Left colon (tissue), 2 donors: ENCODE measurements around the gene ARMC6. TPM values are rescaled to one million over a fixed set of nuclear protein-coding genes. Genes with fewer than 3 reads are reported as not detected.
"Not testable (repeated sequence)": the region's sequence is repeated elsewhere in the genome, so short reads cannot be mapped to it uniquely, and the experiment has no call there.

Source experiments
- ATAC-seq: fragments of 200-7000 bp; cut with Tn5 transposase; one replicate; pipeline ENCODE4 v1.9.1; 2020; ENCODE audit warnings: mild to moderate bottlenecking, moderate library complexity
- DNase-seq, 2 donors: peaks; one replicate each; pipeline ENCODE4 v3.0.0-alpha.2; 2020
- intact Hi-C, 2 donors: fragments of 100-400 bp; cut with DNase I in 1 of 2; cut with micrococcal nuclease in 1 of 2; formaldehyde crosslinking; loops; one replicate each; pipeline versions ENCODE4 v1.11.2 to v1.14.0; 2022; cut with DNase I, micrococcal nuclease
- total RNA-seq, 2 donors: library from RNA; stranded (reverse); fragmentation: NEBNext Ultra II Directional; extraction: Animal tissue kit (Norgen Biotek cat#: 25700); gene quantifications; one replicate each; pipeline ENCODE4 v1.2.1, GENCODE V29; 2021
- donor health status: DM: no; HTN: no; CAD: no.
- donor health status: DM: yes; HTN: yes; CAD: no.

ARMC6 gene
- total RNA-seq, 2 donors from 2014 or later = 17.8 to 20.8 TPM

DNA sequence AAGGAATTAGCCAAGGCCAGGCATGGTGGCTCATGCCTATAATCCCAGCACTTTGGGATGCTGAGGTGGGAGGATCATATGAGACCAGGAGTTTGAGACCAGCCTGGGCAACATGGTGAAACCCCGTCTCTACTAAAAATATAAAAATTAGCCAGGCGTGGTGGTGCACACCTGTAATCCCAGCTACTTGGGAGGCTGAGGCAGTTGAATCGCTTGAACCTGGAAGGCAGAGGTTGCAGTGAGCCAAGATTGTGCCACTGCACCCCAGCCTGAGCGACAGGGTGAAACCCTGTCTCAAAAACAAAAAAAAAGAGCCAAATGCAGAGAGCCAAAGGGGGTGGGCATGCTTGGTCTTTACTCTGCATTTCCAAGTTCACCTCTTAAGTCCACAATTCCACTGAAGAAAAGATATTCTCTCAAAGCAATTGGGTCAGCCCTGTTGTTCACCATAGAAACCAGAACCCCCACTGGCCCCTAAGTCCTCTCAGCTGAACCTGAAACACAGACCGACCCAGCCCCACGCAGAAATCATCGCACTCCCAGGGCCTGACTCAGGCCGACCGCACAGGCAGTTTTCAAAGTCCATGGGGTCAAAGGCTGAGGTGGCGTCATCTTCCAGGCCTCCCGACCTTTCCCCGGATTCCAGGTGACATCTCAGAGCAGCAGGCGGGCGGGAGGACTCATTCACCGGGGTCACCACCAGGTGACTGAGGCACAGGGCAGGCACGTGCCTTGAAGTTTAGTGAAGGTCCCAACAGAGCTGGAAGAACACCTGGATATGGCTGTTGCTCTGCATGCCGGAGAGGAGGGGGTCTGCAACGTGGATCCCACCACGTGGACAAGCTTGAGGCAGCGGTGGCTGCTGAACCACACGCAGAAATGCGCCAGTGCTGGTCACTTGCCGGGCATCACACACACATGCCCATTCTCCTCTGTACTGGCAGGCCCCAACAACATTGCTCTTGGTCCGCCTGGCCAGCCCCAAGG, 63.5 kb downstream of the ARMC6 start:
- ATAC-seq (peak; percentile 95), DNase-seq (peak; percentile 40 to 52)
- intact Hi-C loops = no loop called here

DNA sequence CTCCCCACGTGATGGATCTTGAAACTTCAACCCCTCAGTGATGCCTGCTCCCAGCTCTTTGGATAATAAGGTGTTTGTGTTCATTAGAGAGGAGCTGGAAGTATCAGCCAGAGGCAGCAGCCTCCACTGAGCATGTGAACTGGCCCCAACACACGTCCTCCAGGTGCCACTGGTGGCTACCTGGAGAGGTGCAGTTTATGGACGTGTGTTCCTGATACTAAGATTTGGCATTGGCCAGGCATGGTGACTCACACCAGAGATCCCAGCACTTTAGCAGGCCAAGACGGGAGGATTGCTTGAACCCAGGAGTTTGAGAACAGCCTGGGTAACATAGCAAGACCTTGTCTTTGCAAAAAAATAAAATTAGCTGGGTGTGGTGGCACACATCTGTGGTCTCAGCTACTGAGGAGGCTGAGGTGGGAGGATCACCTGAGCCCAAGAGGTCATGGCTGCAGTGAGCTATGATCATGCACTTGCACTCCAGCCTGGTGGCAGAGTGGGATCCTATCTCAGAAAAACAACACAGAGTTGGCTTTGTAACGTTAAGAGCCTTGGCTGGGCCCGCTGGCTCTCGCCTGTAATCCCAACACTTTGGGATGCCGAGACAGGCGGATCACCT, 64.8 kb downstream of the ARMC6 start:
- ATAC-seq (no peak), DNase-seq (no peak)
- intact Hi-C loops = no loop called here

DNA sequence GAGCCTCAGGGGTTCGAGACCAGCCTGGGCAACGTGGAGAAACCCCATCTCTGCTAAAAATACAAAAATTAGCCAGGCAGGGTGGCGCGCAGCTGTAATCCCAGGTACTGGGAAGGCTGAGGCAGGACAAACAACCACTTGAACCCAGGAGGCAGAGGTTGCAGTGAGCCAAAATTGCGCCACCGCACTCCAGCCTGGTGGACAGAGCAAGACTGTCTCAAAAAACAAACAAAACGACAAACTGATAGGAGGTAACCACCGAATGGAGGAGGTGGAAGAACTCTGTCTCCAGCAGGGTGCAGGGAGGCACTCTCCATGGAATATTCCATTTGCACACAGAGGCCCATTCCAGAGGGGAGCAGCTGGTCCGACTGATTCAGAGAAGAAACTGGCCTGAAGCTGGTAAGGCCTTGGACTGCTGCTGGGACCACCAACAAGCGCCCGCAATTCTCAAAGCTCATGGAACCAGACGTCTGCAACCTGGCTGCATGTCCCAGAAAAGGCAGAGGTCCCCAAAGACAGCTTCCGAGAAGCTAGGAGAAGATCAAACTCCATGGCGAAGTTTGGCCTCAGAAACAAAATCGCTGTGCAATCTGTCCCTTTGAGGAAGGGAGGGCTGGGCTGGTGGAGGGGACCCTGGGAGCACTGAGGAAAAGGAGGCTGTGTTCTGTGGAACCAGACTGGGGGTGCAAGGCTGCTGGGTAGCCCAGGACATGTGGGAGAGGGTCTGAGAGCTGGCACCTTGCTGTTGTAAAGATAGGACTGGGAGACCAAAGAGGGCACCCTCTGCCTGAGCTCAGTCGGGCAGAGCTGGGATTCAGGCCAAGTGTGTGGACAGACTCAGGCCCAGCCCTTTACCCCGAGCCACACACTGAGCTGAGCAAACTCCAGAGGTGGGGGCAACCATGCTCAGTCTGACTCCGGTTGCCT, 65.6 kb downstream of the ARMC6 start:
- ATAC-seq = peak; percentile 23
- intact Hi-C loops = no loop called here
- no peak for DNase-seq

DNA sequence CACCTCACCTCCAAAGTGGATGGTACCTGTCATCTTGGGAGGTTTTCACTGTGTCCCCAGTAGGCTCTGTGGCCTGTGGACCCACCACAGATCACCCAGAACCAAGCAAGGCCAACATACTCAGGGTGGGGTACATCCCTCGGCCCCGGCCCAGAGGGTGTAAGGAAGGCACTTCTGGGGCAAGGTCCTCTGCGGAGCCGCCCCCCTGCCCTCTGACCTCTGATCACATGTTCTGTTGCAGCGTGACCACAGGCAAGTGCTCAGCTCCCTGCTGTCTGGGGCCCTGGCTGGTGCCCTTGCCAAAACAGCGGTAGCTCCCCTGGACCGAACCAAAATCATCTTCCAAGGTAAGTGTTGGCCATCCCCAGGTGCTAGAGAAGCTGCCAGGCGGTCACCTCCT, 68.1 kb downstream of the ARMC6 start:
- no peak for DNase-seq
- intact Hi-C loops = no loop called here
- no peak for ATAC-seq

DNA sequence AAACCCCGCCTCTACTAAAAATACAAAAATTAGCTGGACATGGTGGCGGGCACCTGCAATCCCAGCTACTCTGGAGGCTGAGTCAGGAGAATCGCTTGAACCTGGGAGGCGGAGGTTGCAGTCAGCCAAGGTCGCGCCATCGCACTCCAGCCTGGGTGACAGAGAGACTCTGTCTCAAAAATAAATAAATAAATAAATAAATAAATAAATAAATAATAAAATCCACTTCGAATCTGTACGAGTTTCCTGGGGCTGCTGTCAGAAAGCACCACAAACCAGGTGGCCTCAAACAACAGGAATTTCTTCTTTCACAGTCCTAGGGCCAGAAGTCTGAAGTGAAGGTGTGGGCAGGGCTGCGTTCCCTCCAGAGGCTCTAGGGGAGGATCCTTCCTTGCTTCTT, 69.2 kb downstream of the ARMC6 start:
- ATAC-seq, DNase-seq, intact Hi-C loops: not testable (repeated sequence)

DNA sequence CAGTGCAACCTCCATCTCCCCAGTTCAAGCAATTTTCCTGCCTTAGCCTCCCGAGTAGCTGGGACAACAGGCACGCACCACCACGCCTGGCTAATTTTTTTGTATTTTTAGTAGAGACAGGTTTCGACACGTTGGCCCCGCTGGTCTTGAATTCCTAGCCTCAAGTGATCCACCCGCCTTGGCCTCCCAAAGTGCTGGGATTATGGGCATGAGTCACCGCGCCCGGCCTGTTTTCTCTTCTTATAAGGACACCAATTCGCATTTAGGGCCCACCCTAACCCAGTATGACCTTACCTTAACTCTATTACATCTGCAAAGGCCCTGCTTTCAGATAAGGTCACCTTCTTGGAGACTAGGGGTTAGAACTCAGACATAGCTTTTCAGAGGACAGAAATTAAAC, 69.8 kb downstream of the ARMC6 start:
- DNase-seq (no peak), ATAC-seq (no peak)
- intact Hi-C loops = no loop called here

DNA sequence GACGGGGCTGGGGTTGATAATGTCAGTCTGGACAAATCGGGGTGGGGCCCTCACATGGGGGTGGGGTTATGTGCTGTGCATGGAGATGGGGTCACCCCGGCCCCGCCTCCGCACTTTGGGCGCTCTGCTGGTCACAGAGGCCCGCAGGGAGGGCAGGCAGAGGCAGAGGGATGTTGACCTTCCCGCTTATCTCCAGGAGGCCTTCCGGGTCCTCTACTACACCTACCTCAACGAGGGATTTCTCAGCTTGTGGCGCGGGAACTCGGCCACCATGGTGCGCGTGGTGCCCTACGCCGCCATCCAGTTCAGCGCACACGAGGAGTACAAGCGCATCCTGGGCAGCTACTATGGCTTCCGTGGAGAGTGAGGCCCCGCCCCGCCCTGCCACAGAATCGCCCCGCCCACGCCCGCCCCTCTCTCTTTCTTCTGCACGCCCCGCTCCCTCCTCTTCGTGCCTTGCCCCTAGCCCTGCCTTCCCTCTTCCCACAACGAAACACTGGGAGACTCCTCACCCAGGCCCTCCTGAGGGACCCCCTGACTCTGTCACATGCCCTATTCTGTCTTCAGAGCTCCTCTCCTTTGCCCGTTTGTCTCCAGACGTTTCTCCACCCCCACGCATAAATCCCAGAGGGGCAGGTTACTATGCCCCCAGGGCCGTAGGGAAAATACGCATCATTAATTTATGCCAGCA, 72.1 kb downstream of the ARMC6 start:
- ATAC-seq (peak; percentile 83), DNase-seq (peak; percentile 69 to 81)
- intact Hi-C loops = no loop called here

DNA sequence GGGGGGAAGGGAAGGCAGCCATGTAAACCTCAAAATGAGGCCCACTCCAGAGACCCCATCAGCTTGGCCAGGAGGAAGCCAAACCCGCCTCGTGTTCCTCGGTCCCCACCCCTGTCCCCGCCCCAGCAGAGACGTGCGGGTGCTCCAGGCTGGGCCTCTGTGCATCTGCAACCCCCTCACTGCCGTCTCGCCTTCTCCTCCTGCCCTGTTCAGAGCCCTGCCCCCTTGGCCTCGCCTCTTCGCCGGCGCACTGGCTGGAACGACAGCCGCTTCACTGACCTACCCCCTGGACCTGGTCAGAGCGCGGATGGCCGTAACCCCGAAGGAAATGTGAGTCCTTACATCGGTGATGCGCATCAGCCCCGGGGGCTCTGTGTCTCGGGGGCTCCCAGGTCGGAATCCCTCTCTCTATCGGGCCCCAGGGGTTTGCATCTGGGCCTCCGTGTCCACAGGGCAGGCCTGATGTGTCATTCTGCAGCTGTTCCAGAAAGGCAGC, 72.7 kb downstream of the ARMC6 start:
- DNase-seq (peak in 1 of 2 donors; percentile 22), ATAC-seq (peak; percentile 35)
- intact Hi-C loops = no loop called here

DNA sequence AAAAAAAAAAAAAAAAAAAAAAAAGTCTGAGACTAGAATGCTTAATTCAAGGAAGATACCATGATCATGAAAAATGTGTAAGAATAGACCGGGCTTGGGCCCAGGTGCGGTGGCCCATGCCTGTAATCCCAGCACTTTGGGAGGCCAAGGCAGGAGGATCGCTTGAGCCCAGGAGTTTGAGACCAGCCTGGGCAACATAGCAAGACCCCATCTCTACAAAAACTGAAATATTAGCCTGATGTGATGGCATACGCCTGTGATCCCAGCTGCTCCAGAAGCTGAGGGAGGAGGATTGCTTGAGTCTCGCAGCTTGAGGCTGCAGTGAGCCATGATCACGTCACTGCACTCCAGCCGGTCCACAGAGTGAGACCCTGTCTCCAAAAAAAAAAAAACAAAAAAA, 73.5 kb downstream of the ARMC6 start:
- ATAC-seq, intact Hi-C loops, DNase-seq: not testable (repeated sequence)

DNA sequence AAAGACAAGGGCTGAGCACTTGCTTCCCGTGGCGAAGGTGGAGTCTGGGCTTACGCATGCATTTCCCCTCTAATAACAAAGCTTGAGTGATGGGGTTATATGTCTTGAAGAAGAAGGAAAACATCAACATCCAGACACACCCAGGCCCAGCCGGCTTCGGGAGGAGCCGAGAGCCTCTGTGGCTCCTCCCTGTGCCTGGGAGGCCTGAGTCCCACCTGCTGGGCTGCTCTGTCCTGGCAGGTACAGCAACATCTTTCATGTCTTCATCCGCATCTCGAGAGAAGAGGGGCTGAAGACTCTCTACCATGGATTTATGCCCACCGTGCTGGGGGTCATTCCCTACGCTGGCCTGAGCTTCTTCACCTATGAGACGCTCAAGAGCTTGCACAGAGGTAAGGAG, 74.3 kb downstream of the ARMC6 start:
- DNase-seq (no peak), ATAC-seq (no peak)
- intact Hi-C loops = no loop called here

Other genes with a start within 250 kb of the ARMC6 start
- not detected for gene COMP, start 242.3 kb upstream of the ARMC6 start, total RNA-seq
- gene UPF1, start 201.6 kb upstream of the ARMC6 start, total RNA-seq = 10 to 100 TPM; 67.6 to 81.8 TPM
- gene CERS1, start 137.4 kb upstream of the ARMC6 start, total RNA-seq = under 1 TPM; 0.12 to 0.59 TPM
- 100 to 1,000 TPM; 186 to 200 TPM for gene COPE, start 114.2 kb upstream of the ARMC6 start, total RNA-seq
- 10 to 100 TPM; 30.7 to 40.0 TPM for gene DDX49, start 113.9 kb upstream of the ARMC6 start, total RNA-seq
- gene HOMER3, start 92.4 kb upstream of the ARMC6 start, total RNA-seq = 1 to 10 TPM; 3.9 to 7.9 TPM
- 10 to 100 TPM; 51.7 to 61.7 TPM for gene SUGP2, start 86 bp upstream of the ARMC6 start, total RNA-seq
- 1 to 10 TPM; 8.2 to 8.5 TPM for gene SLC25A42, start 30.4 kb downstream of the ARMC6 start, total RNA-seq
- gene TMEM161A, start 104.9 kb downstream of the ARMC6 start, total RNA-seq = 10 to 100 TPM; 16.8 to 18.9 TPM
- 1 to 10 TPM; 1.4 to 3.5 TPM for gene MEF2B, start 136.7 kb downstream of the ARMC6 start, total RNA-seq
- 10 to 100 TPM; 27.9 to 28.4 TPM for gene BORCS8, start 158.5 kb downstream of the ARMC6 start, total RNA-seq
- gene RFXANK, start 158.7 kb downstream of the ARMC6 start, total RNA-seq = 10 to 100 TPM; 60.3 to 73.7 TPM
- 10 to 100 TPM in 1 of 2 donors, 1 to 10 TPM in 1; 8.8 to 12.5 TPM for gene NR2C2AP, start 169.8 kb downstream of the ARMC6 start, total RNA-seq
- not detected for gene NCAN, start 178.4 kb downstream of the ARMC6 start, total RNA-seq
- gene TM6SF2, start 239.7 kb downstream of the ARMC6 start, total RNA-seq = 10 to 100 TPM in 1 of 2 donors, 1 to 10 TPM in 1; 6.9 to 14.3 TPM